BJ (cell line): ENCODE results near the gene CYB561D2. TPM values are rescaled to one million over a fixed set of nuclear protein-coding genes. Genes with fewer than 3 reads are reported as not detected.
A peak's percentile ranks its signal among the peaks of the same experiment; 100 is the strongest.

ENCODE experiments used
- CTCF ChIA-PET: fragments of 350-600 bp; formaldehyde crosslinking; extraction: SDS; loops from one replicate; lab custom pipeline; 2021; ENCODE audit warnings: antibody characterized with exemption, inconsistent platforms; lab: Yijun Ruan, JAX
- POLR2A ChIA-PET: fragments of 300-600 bp; sonication (Branson Sonifier 250); formaldehyde crosslinking; extraction: SDS; loops from one replicate; lab custom pipeline; 2021; ENCODE audit warnings: antibody characterized with exemption; lab: Charles Lee
- DNase-seq: peaks from one replicate; pipeline ENCODE4 v3.0.0-alpha.2; 2011; ENCODE audit warnings: low read depth
- H3K27me3 ChIP-seq: 2 replicates; pipeline ENCODE4 v1.6.0; 2011; ENCODE audit warnings: low read length; ENCODE audit not compliant: control insufficient read depth, insufficient read depth
- H3K36me3 ChIP-seq: 2 replicates; pipeline ENCODE4 v1.5.1; 2011; ENCODE audit warnings: low read length; ENCODE audit not compliant: control insufficient read depth, insufficient read depth
- H3K4me3 ChIP-seq: 2 replicates; pipeline ENCODE4 v1.5.1; 2011; ENCODE audit warnings: low read depth, mild to moderate bottlenecking, control low read depth, low read length
- CTCF ChIP-seq: IDR thresholded peaks from 2 replicates; pipeline ENCODE4 v1.5.1; 2011; ENCODE audit warnings: low read depth, mild to moderate bottlenecking, control low read depth, inconsistent platforms, low read length, moderate library complexity; ENCODE audit not compliant: insufficient read depth
- polyA plus RNA-seq: library from polyadenylated mRNA; depleted of rRNA; stranded (reverse); fragments of >200 nt; gene quantifications from 2 replicates; pipeline ENCODE4 v1.2.3, GENCODE V29; 2011

Gene CYB561D2
- polyA plus RNA-seq, 1 experiment, result 39.3 TPM

- Histone ChIP-seq H3K36me3 (no peaks in the 10 kb centered on the region), H3K4me3 (peak overlapping the region; percentile 47), H3K27me3 (peaks cover 2% of the 10 kb centered on the region)
- POLR2A ChIA-PET, result no interaction called here
- DNase-seq, result no peak
- CTCF ChIA-PET, result no interaction called here
- TF ChIP-seq CTCF, result no peak
These were observed 14.6 kb downstream of the CYB561D2 start for GRCh38 chr3:50365080-50365841.

- DNase-seq, result no peak
- no peak overlapping the region for H3K4me3 ChIP-seq
- TF ChIP-seq CTCF, result no peak
- ChIA-PET CTCF (interaction anchor here (1.1 kb wide), 1 partner anchor 18 kb away, joined by 3 read pairs; no protein-coding TSS in a partner anchor), POLR2A (no interaction called here)
- peaks cover 2% of the 10 kb centered on the region for H3K27me3 ChIP-seq
- H3K36me3 ChIP-seq, result no peaks in the 10 kb centered on the region
These were observed 15.2 kb downstream of the CYB561D2 start for GRCh38 chr3:50365842-50366220.

GRCh38 chr3:50369012-50369670 is 18.5 kb downstream of the CYB561D2 start:
- TF ChIP-seq CTCF, result no peak
- no peaks in the 10 kb centered on the region for H3K36me3 ChIP-seq
- no peak overlapping the region for H3K4me3 ChIP-seq
- no peak for DNase-seq
- POLR2A ChIA-PET, result no interaction called here
- H3K27me3 ChIP-seq, result peaks cover 2% of the 10 kb centered on the region
- CTCF ChIA-PET, result no interaction called here

- Histone ChIP-seq H3K27me3 (no peaks in the 10 kb centered on the region; the same call in none of the 2 replicates), H3K36me3 (no peaks in the 10 kb centered on the region), H3K4me3 (no peak overlapping the region)
- no peak for DNase-seq
- TF ChIP-seq CTCF, result no peak
- ChIA-PET POLR2A (no interaction called here), CTCF (interaction anchor here (1.8 kb wide), 1 partner anchor 23 kb away, joined by 6 read pairs; no protein-coding TSS in a partner anchor)
These were observed 19.9 kb downstream of the CYB561D2 start for GRCh38 chr3:50370594-50370993.

- TF ChIP-seq CTCF, result no peak
- no peaks in the 10 kb centered on the region for H3K36me3 ChIP-seq
- ChIA-PET CTCF (interaction anchor here (1.8 kb wide), 1 partner anchor 24 kb away, joined by 6 read pairs; no protein-coding TSS in a partner anchor), POLR2A (no interaction called here)
- H3K4me3 ChIP-seq, result no peak overlapping the region
- no peak for DNase-seq
- no peaks in the 10 kb centered on the region; the same call in none of the 2 replicates for H3K27me3 ChIP-seq
These were observed 20.5 kb downstream of the CYB561D2 start for GRCh38 chr3:50371133-50371685.
